Gastroesophageal sphincter (tissue), 4 donors: ENCODE results near the gene PTGER2. TPM values are rescaled to one million over a fixed set of nuclear protein-coding genes. Genes with fewer than 3 reads are reported as not detected.

Experiments
- ATAC-seq: fragments of 150-250 bp; one replicate; pipeline ENCODE4 v1.9.1; 2016; ENCODE audit warnings: mild to moderate bottlenecking, moderate library complexity
- H3K27ac ChIP-seq, 4 donors: fragments of 200-600 bp; sonication (generic) in 3 of 4; 1 replicate in 3 of 4; 2 replicates in 1 of 4; pipeline ENCODE4 v1.5.1; 2016 to 2019
- H3K27me3 ChIP-seq: fragments of 200-600 bp; sonication (generic); one replicate; pipeline ENCODE4 v1.5.1; 2019
- H3K36me3 ChIP-seq, 2 donors: fragments of 200-600 bp; sonication (generic); one replicate each; pipeline ENCODE4 v1.5.1; 2019; ENCODE audit warnings: control low read depth in 1 of 2
- H3K4me1 ChIP-seq, 3 donors: fragments of 200-600 bp; sonication (generic); 1 replicate in 2 of 3; 2 replicates in 1 of 3; pipeline ENCODE4 v1.5.1; 2016 to 2019; ENCODE audit warnings: control low read depth in 2 of 3
- H3K4me3 ChIP-seq, 2 donors: fragments of 200-600 bp; sonication (generic); one replicate each; pipeline ENCODE4 v1.5.1; 2019; ENCODE audit warnings: mild to moderate bottlenecking in 1 of 2, moderate library complexity in 1 of 2
- H3K9me3 ChIP-seq, 3 donors: fragments of 200-600 bp; sonication (generic); one replicate each; pipeline ENCODE4 v1.5.1; 2017 to 2019; ENCODE audit warnings: control low read depth in 2 of 3
- CTCF ChIP-seq, 4 experiments: fragments of 200-600 bp in 2 of 4; fragments of 450-650 bp in 2 of 4; sonication (generic) in 1 of 4; IDR thresholded peaks; one replicate each; pipeline ENCODE4 v1.5.1; 2017 to 2019; ENCODE audit warnings: antibody characterized with exemption in 4 of 4, mild to moderate bottlenecking in 2 of 4, moderate library complexity in 2 of 4
- EP300 ChIP-seq: sonication (generic); formaldehyde crosslinking; IDR thresholded peaks from one replicate; pipeline ENCODE4 v1.6.1; 2017; ENCODE audit warnings: antibody characterized with exemption, mild to moderate bottlenecking
- POLR2A ChIP-seq, 2 donors: fragments of 450-650 bp; IDR thresholded peaks; one replicate each; pipeline ENCODE4 v1.6.1; 2017; ENCODE audit warnings: antibody characterized with exemption in 2 of 2, mild to moderate bottlenecking in 2 of 2, moderate library complexity in 1 of 2
- POLR2AphosphoS5 ChIP-seq: sonication (generic); formaldehyde crosslinking; IDR thresholded peaks from one replicate; pipeline ENCODE4 v1.6.1; 2017; ENCODE audit warnings: antibody characterized with exemption
- WGBS, 2 donors: methylation state at CpG; one replicate each; pipeline ENCODE4 v1.1.5; 2018; ENCODE audit warnings: low coverage in 1 of 2; 5-methylcytosine and 5-hydroxymethylcytosine counted together
- total RNA-seq, 4 donors: library from RNA; depleted of rRNA; stranded (reverse); fragments of >200 nt; gene quantifications; one replicate each; pipeline ENCODE4 v1.1.0, GENCODE V29; 2016

The PTGER2 gene
- total RNA-seq, 4 donors from 2014 or later, result 4.8 to 24.2 (median 9.0) TPM

- no peak for TF ChIP-seq CTCF (IDR thresholded peaks at IDR 0.05)
- TF ChIP-seq POLR2AphosphoS5, result no peak
- TF ChIP-seq EP300, result no peak
- no peak for TF ChIP-seq POLR2A (IDR thresholded peaks at IDR 0.05)
- no peaks in the 10 kb centered on the region for H3K9me3 ChIP-seq
- ATAC-seq, result no peak
- H3K27ac ChIP-seq, result peak overlapping the region in 2 of 4 donors; percentile 37 to 38
- 0% methylated on average over 5 of the region's 54 CpGs; no CpG with 5 or more reads in 1 of the 2 donors for WGBS, 2 donors
- H3K27me3 ChIP-seq, result peaks cover 36% of the 10 kb centered on the region
- peak overlapping the region; percentile 3 to 52 for H3K4me3 ChIP-seq
- H3K36me3 ChIP-seq, result no peaks in the 10 kb centered on the region
- peaks cover 0 to 33% (median 13%) of the 10 kb centered on the region in 3 donors for H3K4me1 ChIP-seq
Measured at GRCh38 chr14:52268279-52269061, 45.6 kb upstream of the PTGER2 start.

- Histone ChIP-seq H3K4me3 (peak overlapping the region; percentile 3 to 52), H3K9me3 (no peaks in the 10 kb centered on the region), H3K27ac (peak overlapping the region in 1 of 4 donors; percentile 37), H3K36me3 (no peaks in the 10 kb centered on the region), H3K4me1 (peaks cover 0 to 33% (median 13%) of the 10 kb centered on the region in 3 donors), H3K27me3 (peaks cover 36% of the 10 kb centered on the region)
- ATAC-seq, result no peak
- 36 to 51% methylated on average over 14 of the region's 17 CpGs for WGBS, 2 donors
- TF ChIP-seq POLR2A (IDR thresholded peaks at IDR 0.05), result no peak
- no peak for TF ChIP-seq EP300
- no peak for TF ChIP-seq CTCF (IDR thresholded peaks at IDR 0.05)
- TF ChIP-seq POLR2AphosphoS5, result no peak
Measured at GRCh38 chr14:52269100-52269499, 45.0 kb upstream of the PTGER2 start.

GRCh38 chr14:52269982-52270381 lies 44.1 kb upstream of the PTGER2 start:
- H3K36me3 ChIP-seq, result no peaks in the 10 kb centered on the region
- H3K4me3 ChIP-seq, result no peak overlapping the region
- peak; percentile 52 for ATAC-seq
- 0 to 67% methylated on average over 2 to 8 of the region's 8 CpGs for WGBS, 2 donors
- H3K27me3 ChIP-seq, result peaks cover 36% of the 10 kb centered on the region
- peaks cover 0 to 33% (median 13%) of the 10 kb centered on the region in 3 donors for H3K4me1 ChIP-seq
- H3K9me3 ChIP-seq, result no peaks in the 10 kb centered on the region
- no peak overlapping the region for H3K27ac ChIP-seq
- TF ChIP-seq POLR2A (IDR thresholded peaks at IDR 0.05) (no peak), POLR2AphosphoS5 (no peak), EP300 (no peak), CTCF (IDR thresholded peaks at IDR 0.05) (no peak)

- no peak overlapping the region for H3K27ac ChIP-seq
- 80 to 83% methylated on average over 1 of the region's 1 CpG for WGBS, 2 donors
- H3K9me3 ChIP-seq, result no peaks in the 10 kb centered on the region
- TF ChIP-seq POLR2A (IDR thresholded peaks at IDR 0.05), result no peak
- TF ChIP-seq EP300, result no peak
- peaks cover 36% of the 10 kb centered on the region for H3K27me3 ChIP-seq
- H3K4me1 ChIP-seq, result peaks cover 0 to 27% (median 13%) of the 10 kb centered on the region in 3 donors
- no peaks in the 10 kb centered on the region for H3K36me3 ChIP-seq
- H3K4me3 ChIP-seq, result no peak overlapping the region
- no peak for ATAC-seq
Measured at GRCh38 chr14:52271538-52271937, 42.6 kb upstream of the PTGER2 start.

- Histone ChIP-seq H3K36me3 (no peaks in the 10 kb centered on the region), H3K9me3 (no peaks in the 10 kb centered on the region), H3K4me3 (no peak overlapping the region), H3K4me1 (peaks cover 0 to 19% (median 11%) of the 10 kb centered on the region in 3 donors), H3K27me3 (peaks cover 28% of the 10 kb centered on the region), H3K27ac (no peak overlapping the region)
- WGBS, 2 donors, result 53 to 55% methylated on average over 3 of the region's 3 CpGs
- no peak for ATAC-seq
- no peak for TF ChIP-seq POLR2AphosphoS5
- TF ChIP-seq POLR2A (IDR thresholded peaks at IDR 0.05), result no peak
- TF ChIP-seq CTCF (IDR thresholded peaks at IDR 0.05), result no peak
- no peak for TF ChIP-seq EP300
Measured at GRCh38 chr14:52272375-52272774, 41.7 kb upstream of the PTGER2 start.
